Measurements from ENCODE around the gene HECTD3.
"Not testable (repeated sequence)": the region's sequence is repeated elsewhere in the genome, so short reads cannot be mapped to it uniquely, and the experiment has no call there.

HECTD3 gene

DNA sequence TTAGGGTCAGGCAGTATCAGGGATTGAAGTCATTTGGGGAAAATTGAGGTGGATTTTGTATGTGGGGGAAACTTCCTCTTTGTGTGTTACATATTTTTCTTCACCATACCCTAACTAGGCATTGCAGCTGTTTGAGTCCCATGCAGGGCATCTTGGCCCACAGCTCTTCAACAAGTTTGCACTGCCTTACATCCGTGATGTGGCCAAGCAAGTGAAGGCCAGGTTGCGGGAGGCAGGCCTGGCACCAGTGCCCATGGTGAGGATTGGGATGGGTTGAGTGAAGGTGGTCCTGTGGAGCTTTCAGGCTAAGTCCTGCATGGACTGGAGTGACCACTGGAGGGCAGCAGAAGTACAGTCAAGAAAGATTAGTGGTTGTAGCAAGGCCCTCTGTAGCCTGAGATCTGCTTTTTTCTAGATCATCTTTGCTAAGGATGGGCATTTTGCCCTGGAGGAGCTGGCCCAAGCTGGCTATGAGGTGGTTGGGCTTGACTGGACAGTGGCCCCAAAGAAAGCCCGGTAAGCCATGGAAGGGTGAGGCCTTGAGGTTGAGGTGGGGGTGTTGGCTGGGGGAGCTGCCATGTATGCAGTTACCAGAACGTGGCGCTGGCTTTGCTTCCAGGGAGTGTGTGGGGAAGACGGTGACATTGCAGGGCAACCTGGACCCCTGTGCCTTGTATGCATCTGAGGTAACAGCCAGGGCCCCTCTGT is 3.4 kb upstream of the HECTD3 start:
- DNase-seq (ENCODE audit: low spot score), result peak; percentile 85

DNA sequence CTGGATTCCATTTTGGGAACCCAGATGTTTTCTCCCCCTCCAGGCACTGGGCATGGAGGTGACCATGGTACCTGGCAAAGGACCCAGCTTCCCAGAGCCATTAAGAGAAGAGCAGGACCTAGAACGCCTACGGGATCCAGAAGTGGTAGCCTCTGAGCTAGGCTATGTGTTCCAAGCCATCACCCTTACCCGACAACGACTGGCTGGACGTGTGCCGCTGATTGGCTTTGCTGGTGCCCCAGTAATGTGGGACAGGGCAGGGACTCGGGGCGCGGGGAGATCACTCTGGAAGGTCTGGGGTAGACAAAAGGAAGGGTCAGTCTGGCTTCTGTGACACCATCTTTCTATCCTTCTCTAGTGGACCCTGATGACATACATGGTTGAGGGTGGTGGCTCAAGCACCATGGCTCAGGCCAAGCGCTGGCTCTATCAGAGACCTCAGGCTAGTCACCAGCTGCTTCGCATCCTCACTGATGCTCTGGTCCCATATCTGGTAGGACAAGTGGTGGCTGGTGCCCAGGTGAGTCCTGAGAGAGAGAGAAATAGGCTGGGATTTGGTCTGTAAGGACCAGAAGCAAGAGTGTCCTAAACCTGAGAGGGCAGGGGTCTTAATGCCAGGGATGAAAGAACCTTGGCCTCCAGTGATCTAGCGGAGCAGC is 2.6 kb upstream of the HECTD3 start:
- DNase-seq (ENCODE audit: low spot score), result no peak

DNA sequence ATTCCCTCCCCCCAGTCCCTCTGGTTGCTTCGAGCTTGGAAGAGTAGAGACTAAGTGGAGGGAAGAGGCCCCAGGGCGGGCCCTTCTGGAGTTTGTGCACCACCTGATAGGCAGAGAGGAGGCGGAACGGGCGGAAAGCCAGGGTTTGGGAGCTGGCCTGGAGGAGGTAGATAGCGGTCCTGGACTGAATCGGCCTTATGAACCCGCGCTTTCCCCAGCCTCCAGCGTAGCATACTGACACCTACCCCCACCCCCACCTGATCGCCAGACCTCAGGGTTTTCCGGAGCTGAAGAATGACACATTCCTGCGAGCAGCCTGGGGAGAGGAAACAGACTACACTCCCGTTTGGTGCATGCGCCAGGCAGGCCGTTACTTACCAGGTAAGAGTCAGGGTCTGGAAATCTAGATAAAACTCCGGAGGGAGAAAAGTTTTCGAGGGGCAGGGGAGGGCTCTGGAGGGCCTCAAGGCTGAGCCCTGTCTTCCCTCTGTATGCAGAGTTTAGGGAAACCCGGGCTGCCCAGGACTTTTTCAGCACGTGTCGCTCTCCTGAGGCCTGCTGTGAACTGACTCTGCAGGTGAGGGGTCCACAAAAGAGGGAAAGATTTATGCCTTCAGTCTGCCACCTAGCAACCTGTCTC is 1.6 kb upstream of the HECTD3 start:
- peak; percentile 78 for DNase-seq (ENCODE audit: low spot score)

DNA sequence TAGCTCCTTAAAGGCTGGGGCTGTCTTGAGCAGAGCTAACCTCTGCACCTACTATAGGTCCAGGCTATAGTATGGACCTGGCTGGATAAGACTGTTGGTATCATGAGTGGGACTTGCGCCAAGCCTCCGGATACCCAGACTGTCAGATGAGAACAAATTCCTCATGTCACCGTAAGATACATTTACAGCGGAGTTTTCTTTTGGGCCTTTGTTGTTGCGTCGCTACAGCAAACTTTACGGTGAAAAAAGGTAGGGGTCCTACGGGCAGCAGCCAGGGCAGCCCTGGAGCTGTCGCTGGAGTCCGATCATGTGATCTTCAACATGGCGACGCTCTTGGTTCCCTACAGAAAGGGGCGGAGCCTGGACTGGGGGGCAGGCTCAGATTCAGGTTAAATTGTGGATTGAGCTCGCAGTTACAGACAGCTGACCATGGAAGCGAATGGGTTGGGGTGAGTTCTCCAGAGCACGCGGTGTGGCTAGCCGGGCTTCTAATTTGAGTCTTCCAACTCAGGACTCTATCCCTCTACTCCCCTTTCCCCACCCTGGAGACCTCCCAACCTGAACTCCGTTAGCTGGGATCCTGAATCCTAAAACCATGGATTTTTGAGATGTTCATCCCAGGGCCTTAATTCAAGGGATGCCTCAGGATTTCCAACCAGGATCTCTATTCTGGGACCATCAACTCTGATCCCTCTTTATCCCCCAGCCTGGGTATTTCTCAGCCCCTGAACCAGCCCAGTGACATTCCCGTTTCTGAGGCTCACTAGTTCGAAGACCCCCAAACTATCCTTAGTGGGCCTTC is 914 bp upstream of the HECTD3 start, which contains the start of gene UROD:
UROD (plus strand) TSS at position 418 of the 802 bp plus-strand sequence; CDS start at position 430, 12 bp downstream.
- DNase-seq (ENCODE audit: low spot score), result peak; percentile 88

DNA sequence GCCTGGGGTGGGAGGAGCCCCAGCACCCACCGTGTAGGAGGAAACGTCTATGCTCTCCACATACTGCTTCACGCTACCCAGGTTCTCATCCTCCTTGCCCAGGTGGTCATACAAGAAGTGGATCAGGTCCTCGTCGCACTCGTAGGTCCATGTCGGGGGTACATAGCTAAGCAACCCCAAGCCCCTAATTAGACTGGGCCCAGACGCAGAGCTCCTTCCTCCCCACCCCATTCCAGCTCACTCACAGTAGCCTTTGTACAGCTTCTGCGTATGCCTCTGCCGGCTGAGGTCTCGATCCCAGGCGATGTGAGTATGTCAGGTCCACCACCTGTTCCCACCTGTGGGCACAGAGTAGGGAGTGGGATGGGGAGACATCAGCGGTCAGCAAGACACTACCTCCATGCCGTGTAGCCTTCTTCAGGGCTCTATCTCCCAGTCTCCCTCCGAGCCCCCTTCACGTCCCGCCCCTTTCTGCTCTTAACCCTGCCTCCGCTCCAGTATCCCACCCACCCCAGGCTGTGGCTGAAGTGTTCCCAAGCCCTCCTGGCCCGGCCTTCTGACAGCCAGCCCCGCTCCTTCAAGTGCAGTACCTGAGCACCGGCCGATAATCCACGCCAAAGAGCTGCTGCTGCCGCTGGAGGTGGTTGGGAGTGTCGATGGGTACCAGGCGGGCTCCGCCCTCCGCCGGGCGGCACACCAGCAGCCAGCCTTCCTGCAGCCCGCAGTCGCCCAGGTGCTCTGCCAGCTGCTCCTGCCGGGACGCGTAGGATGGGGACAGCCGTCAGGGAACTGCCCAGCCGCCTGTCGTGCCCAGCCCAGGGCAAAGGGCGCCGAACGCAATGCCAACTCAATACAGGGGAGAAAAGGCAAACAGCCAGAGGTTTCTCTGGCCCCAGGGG is 919 bp downstream of the HECTD3 start:
- DNase-seq (ENCODE audit: low spot score), result no peak

DNA sequence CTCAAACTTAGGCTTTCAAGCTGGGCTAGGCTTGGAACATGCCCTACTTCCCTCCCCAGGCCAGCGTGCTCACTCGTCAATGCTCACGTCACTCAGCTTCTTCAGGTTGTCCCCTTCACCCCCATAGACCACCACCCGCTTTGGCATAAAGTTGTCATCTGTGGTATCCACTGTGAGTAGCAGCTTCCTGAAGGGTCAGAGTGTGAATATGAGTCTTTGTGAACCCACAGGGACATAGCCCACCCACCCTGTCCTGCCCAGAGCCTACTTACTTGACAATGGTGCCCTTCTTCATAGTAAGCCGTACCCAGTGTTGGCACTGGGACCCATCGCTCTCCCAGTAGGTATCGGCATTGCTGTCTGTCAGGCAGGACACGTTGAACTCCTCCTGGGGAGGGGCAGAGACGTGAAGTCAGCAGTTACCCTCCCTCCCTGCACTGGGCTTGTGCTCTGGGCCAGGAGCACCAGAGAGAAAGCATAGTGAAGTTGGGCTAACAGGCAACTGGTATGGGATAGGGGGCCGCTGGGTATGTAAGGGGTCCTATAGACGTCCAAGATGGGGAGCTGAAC is 1.7 kb downstream of the HECTD3 start:
- no peak for DNase-seq (ENCODE audit: low spot score)

DNA sequence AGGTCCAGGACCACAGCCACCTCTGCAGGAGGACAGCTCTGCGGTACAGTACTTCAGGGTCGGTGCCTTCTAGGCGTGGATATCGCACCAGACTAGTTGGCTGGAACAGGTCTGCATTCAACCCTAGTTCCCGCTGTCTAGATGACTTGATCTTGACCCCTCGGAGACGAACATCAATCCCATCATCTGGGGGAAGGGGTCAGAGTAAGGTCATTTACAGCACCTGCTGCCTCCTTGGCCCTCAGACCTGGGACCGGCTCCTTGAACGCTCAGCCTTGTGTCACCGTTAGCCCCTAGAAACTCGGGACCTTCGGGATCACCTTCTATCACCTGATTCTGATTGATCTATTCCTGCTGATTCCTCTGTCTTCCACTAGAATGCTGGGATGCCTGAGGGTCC is 2.6 kb downstream of the HECTD3 start:
- DNase-seq (ENCODE audit: low spot score), result no peak

DNA sequence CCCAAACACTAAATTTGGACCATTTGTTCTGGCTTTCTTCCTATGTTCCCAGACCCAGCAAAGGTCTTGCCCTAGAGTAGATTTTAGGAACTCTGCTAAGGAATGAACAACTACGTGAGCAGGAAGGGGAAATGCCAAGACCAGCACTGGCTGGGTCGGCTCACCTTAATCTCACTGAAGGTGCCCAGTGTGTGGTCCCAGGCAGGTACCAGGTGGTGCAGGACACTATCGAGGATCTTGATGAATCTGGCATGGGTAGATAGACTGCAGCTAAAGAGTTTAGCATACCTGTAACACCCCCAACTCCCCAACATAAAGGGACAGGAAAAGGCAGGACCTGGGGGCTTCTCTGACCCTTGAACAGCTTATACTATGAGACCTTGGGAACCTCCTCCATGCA is 3.0 kb downstream of the HECTD3 start:
- no peak for DNase-seq (ENCODE audit: low spot score)

DNA sequence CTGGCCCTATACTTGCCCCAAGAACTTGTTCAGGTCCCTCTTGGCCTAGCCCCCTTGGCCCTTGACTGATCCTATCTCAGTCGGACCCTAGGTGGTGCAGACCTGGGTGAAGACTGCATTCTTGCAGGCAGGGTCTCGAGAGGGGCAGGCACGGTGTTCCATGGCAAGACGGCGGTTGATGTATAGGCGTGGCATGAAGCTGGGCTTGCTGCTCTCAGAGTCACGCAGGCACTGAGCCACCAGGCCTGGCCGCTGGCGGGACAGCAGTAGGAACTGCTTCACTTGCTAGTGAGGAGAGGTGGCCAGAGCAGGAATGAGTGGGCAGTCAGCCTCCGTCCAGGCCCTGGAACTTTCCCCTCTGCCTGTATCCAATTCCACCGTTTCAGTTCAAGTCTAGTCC is 3.8 kb downstream of the HECTD3 start:
- no peak for DNase-seq (ENCODE audit: low spot score)

DNA sequence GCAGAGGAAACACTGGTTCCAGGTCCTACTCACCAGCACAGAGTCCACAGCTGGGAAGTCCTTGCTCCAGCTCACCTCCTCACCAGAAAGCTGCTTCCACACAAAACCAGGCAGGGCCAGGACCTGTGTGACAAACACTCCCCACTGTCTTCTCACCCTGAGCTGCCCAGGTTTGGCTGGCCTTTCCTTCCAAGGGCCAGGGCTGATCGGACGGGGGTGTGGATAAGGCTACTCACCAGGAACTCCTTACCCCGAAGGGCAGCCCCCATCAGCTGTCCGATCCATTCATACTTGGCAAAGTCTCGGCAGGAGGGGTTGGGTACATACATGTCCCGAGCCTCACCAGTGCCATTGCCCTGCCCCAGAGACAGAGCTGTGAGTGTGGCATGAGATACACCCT is 5.4 kb downstream of the HECTD3 start:
- DNase-seq (ENCODE audit: low spot score), result no peak

DNA sequence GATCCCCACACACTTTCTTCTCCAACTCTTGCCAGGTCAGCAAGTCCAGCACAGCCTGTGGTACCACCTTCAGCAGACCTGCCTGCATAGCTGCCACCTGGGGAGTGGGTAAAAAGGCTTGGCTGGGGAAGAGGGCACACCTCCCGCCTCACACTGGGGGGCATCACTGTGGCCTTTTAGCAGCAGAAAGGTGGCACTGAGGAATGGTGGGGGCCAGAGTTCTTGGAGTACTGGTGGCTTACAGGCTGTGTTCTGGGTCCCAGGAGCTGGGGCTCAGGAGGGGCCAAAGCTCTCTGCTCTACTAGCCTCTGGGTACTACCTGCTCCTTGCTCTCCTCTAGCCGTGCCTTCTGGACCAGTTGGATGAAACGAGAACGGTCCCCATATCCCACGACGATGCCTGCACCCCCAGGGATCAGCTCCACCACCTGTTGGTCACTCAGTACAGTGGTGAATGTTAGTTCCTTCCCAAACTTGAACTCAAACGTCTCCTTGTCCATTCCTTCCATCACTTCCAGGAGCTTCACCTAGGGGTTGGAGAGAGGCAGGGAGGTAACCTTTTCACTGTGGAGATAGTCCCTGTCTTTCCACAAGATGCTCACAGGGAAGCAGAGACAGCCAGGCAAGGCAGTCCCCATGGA is 6.7 kb downstream of the HECTD3 start:
- DNase-seq (ENCODE audit: low spot score), result no peak

DNA sequence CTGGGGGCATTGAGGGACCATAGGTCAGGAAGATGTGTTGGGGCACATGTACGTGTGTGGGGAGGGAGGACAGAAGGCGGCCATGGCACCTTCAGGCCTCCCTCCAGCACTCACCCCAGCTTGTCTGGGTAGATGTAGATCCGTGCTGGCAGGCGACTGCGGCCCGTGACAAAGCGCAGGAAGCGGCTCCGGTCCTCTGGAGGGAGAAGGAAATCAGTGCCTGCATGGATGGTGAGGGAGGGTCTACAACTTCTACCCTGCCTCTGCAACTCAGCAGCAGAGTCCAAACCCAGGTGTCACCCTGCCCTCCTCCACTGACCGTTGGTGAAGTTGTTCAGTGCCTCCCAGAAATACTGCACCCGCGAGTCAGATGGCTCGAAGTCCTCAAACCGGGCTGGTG is 7.4 kb downstream of the HECTD3 start:
- DNase-seq (ENCODE audit: low spot score), result no peak

DNA sequence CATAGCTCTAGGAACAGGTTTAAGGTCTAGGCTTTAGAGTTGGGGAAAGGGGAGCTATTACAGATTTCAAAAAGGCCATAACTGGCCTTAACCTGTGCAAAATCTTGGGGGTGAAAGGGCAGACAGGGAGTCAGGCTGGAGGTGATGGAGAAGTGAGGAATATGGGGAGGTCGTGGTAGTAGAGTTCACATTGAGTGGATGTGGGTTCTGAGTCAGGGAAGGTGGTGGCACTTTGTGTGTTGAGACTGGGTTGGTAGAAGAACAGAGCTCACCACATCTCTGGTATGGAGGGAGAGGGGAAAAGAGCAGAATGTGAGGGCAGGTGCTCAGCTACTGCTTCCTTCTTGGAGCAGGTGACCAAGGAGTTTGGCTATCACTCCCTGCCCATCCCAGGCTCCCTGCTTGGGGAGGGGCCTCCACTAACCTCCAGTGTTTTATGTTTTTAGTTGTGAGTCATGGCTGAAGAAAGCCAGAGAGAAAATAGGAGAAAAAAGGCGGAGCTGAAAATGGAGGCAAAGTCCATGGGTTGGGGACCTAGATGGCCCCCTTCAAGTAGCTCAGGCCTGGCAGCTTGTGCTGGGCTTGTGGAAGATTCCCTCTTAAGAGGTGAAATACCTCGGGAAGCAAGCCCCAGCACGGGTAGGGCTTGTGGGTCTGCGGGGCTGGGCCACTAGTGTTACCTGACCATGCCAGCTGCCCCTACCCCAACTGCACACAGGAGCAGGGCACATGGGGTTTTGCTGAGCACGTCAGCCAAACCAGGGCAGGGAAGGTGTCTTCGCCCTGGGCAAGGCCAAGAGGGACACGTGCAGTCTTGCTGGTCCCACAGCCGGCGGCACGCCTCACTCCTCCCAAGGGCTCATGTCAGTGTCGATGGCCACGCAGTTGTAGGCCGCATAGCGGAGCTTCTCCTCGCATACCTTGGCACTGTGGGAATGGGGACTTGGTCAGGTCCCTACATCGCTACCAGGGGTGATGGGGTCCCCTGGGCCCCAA is 8.2 kb downstream of the HECTD3 start:
- no peak for DNase-seq (ENCODE audit: low spot score)

DNA sequence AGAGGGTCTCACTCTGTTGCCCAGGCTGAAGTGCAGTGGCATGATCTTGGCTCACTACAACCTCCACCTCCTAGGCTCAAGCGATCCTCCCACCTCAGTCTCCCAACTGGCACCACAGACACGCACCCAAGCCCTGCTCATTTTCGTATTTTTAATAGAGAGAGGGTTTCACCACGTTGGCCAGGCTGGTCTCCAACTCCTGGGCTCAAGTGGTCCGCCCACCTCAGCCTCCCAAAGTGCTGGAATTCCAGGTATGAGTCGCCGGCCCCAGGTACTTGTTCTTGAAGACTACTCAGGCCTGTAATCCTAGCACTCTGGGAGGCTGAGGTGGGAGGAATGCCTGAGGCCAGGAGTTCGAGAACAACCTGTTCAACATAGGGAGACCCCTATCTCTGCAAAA is 9.5 kb downstream of the HECTD3 start:
- not testable (repeated sequence) for DNase-seq (ENCODE audit: low spot score)

DNA sequence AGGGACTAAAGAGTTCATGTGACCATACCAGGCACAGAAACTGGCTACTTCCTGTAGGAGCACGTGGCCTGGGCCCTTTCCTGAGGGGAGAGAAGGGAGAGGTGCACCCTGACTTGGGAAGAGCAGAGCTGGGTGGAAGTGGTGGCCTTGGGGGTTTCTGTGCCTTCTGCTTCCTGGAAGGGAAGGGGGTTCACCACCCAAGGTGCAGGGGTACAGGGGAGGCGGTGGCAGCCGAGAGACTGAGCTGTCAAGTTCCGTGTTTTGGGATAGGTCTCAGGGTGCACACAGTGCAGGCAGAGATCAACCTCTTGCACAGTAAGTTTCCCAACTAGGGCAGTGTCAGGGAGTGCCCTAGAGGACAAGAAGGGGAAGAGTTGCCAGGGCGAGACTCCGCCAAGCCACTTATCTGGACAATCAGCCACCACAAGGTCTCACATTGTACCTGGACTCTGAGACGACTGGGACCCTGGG is 10.1 kb downstream of the HECTD3 start:
- DNase-seq (ENCODE audit: low spot score), result no peak

DNA sequence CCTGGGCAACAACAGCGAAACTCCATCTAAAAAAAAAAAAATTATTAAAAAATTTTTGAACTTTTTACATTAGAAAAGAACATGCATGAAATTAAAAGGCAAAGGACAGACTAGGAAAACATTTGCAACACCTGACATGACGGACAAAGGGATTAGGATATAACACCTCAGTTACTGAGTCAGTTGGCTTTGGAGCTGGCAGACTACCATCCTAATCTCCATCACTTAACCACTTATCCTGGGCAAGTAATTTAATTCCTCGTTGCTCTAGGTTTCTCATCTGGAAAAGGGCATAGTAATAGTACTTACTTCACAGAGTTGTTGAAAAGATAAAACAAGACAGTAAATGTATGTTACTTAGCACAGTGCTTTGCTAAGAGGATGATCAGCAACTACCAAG is 11.9 kb downstream of the HECTD3 start:
- DNase-seq (ENCODE audit: low spot score), result no peak

DNA sequence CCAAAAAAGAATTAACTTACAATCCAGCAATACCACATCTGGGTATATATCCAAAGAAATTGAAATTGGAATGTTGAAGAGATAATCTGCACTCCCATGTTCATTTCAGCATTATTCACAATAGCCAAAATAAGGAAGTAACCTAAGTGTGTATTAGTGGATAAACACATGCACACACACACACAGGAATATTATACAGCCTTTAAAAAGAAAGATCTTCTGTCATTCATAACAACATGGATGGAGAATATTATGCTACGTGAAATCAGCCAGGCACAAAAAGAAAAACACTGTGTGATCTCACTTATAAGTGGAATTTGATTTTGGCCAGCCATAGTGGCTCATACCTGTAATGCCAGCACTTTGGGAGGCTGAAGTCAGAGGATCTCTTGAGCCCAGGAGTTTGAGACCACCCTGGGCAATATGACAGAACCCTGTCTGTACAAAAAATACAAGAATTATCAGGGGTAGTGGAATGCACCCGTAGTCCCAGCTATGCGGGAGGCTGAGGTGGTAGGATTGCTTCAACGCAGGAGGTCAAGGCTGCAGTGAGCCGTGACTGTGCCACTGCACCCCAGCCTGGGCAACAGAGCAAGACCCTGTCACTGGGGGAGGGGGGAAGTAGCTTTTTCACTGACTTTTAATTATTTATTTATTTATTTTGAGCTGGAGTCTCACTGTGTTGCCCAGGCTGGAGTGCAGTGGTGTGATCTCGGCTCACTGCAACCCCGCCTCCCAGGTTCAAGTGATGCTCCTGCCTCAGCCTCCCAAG is 15.5 kb downstream of the HECTD3 start:
- DNase-seq (ENCODE audit: low spot score), result no peak

DNA sequence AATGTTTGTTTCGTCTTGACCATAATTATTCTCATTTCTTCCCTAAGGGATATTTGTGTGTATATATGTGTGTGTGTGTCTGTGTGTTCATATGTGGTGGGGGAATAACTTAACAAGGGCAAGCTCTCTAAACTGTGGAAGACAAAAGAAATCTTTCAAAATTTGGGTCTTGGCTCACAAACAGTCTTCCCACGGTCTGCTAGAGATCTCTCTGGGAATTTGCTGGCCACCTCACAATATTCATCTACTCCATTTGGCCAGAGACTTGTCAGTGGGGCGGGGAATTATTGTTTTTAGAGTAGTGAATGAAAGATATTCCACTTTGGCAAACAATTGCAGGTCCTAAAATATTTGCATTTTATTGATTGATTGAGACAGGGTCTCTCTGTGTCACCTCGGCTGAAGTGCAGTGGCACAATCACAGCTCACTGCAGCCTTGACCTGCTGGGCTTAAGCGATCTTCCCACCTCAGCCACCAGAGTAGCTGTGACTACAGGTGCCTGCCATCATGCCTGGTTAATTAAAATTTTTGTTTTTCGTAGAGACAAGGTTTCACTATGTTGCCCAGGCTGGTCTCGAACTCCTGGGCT is 16.7 kb downstream of the HECTD3 start:
- DNase-seq (ENCODE audit: low spot score), result no peak

All from left forelimb (tissue), 1 donor.